ENCODE measurements around the gene GMDS.

GMDS gene

GRCh38 chr6:2245103-2245876 lies at the start of gene GMDS:
Gene GMDS, minus strand, starts transcription at chr6:2245605.
- DNase-seq, result peak; percentile 63 to 88 (median 75)

DNA sequence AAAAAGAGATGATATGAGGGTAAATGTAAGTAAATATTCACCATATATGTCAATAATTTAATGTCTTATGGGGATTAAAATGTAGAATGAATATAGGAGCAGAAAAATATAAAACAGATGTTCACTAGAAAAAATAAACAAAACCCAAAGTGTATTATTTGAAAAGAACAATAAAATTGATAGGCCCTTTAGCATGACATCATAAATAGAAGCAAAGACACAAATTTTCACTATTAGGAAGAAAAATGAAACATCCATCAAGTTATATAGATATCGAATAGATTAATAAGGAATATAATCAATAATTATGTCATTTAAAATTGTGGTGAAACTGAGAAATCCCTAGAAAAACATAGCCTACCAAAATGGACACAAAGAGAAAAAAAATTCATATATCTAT lies 40.1 kb upstream of the GMDS start:
- no peak for DNase-seq

- DNase-seq, result no peak
These were observed 30.5 kb upstream of the GMDS start for GRCh38 chr6:2275892-2276242.

- no peak for DNase-seq
These were observed 29.8 kb upstream of the GMDS start for GRCh38 chr6:2274981-2275891.

- no peak for DNase-seq
These were observed 27.3 kb upstream of the GMDS start for GRCh38 chr6:2272696-2273095.

DNA sequence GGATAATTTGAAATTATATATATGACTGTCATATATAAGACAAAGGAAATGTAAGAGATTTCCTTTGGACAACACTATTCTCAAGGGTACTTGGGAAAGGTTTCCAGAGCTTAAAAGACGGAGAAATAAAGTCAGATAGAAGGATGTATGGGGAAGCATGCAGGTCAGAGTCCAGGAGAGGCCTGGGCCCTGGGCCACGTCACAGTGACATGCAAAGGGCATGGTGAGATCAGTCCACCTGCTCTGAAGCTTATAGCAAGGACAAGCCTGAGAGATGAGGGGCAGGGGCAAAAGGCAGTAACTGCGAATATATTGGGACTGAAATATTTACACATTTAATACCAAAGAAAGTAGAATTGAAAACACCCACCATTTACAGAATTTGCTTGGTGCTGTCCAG lies 24.6 kb upstream of the GMDS start:
- DNase-seq, result no peak

DNA sequence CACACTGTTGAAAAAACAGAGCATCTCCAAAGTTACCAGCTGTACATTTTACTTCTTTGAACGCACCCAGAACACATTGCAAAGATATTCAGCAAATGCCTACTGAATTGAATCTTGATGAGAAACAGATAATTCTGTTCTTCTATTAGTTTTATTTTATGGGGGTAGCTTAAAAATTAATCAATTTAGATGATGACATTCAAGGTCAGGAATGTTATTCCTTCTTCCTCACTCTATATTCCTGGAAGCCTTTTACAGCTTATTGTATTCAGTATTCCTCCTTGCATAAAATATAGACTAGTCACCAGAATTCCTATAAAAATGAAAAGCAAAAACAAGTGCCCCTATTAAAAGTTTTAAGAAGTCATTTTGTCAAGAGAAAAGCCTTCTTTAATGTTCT lies 21.4 kb upstream of the GMDS start:
- DNase-seq, result no peak

DNA sequence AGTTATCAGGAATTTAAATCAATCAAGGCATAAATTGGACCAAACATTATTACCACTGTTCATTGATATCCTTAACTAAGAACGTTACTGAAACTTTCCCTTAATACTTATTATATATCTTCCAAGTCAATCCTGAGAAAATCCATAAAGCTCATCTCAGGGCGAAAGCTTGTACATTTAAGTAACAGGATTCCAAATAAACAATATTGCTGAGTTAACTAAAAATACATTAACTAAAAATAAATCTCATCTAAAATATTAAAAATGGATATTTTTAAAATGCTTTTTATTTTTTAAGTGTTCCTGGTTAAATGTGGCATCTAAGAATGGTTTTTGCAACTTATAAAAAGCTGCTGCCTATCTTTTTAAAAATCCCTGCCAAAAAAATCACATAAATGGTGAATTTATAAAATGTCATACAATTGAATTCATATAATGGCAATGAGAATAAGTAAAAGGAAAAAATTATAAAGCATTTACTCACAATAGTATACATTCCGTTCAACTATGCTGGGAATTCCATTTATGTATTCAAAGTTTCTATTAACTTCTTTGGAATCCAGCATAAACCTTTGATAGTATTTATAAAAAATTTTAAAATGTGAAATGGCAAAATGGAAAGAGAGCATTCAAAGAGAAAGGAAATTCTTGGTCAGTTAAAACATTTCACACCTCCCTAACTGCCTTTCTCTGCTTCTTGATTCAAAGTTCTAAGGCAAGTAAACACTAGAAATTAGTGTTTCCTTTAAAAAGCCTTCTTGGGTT lies 20.8 kb upstream of the GMDS start:
- DNase-seq, result no peak

GRCh38 chr6:2264932-2265331 lies 19.5 kb upstream of the GMDS start:
- no peak for DNase-seq

DNA sequence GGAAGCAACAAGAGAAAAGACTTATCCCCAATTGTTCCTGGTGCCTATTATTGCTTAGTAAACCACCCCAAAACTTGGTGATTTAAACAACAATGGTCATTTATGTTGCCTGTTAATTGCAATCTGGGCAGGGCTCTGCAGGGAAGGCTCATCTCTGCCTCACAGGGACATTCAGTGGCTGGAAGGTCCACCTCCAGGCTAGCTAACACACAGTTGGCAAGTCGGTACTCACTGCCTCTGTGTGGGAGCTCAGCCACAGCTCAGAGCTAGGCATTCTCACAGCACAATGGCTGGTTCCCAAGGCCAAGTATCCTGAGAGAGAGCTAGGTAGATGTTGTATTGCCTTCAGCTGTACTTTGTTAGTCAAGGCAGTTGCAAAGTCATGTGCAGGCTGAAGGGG lies 18.5 kb upstream of the GMDS start:
- no peak for DNase-seq

- no peak for DNase-seq
These were observed 14.2 kb upstream of the GMDS start for GRCh38 chr6:2259574-2259973.

- no peak for DNase-seq
These were observed 13.6 kb upstream of the GMDS start for GRCh38 chr6:2259002-2259494.

GRCh38 chr6:2258112-2258511 lies 12.7 kb upstream of the GMDS start:
- DNase-seq, result no peak

DNA sequence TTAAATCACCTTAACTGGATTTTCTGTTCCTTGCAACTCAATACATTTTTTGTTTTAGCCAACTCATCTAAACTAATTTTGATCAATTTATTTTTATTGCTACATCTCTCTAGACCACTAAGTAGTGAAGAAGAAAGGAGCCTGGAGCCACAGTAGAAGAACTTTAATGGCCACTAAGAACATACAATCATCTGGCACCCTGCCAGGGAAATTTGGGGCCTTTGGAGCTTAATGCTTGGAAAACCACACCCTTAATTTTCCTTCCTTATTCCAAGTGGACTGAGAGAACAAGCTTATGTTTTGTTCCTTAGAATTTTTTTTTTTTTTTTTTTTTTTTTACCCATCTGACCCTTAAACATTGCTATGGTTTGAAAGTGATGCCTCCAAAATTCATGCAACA lies 12.0 kb upstream of the GMDS start:
- DNase-seq, result no peak

DNA sequence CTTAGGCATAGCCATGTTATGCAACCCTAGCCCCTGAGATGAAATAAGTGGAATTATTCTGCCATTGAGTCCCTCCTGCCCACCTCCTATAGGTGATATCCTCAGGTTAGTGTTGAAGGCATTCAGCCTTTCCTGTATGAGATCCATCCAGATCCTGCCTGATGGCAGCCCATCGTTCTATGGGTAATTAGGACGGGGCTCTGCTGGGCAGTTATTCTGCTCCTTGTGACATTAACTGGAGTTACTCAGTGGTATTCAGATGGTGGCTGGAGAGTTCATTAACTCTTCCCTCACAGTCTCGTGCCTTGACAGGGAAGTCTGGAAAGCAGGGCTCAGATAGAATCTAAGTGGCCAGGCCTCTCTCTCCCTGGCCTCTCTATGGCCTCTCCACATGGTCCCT lies 9.3 kb upstream of the GMDS start:
- DNase-seq, result no peak

DNA sequence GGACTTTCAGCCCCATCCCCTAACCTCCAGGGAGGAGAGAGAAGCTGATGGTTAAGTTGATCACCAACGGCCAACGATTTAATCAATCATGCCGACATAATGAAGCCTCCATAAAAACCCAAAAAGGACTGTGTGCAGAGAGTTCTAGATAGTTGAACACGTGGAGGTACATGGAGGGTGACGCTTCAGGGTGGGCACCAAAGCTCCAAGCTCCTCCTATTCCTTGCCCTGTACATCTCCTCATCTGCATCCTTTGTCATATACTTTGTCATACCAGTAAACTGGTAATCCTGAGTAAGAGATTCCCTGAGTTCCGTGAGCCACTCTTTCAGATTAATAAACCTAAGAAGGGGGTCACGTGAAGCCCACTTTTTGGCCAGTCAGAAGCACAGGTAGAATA lies 3.7 kb upstream of the GMDS start:
- DNase-seq, result no peak

GRCh38 chr6:2247664-2248063 lies 2.3 kb upstream of the GMDS start:
- no peak for DNase-seq

DNA sequence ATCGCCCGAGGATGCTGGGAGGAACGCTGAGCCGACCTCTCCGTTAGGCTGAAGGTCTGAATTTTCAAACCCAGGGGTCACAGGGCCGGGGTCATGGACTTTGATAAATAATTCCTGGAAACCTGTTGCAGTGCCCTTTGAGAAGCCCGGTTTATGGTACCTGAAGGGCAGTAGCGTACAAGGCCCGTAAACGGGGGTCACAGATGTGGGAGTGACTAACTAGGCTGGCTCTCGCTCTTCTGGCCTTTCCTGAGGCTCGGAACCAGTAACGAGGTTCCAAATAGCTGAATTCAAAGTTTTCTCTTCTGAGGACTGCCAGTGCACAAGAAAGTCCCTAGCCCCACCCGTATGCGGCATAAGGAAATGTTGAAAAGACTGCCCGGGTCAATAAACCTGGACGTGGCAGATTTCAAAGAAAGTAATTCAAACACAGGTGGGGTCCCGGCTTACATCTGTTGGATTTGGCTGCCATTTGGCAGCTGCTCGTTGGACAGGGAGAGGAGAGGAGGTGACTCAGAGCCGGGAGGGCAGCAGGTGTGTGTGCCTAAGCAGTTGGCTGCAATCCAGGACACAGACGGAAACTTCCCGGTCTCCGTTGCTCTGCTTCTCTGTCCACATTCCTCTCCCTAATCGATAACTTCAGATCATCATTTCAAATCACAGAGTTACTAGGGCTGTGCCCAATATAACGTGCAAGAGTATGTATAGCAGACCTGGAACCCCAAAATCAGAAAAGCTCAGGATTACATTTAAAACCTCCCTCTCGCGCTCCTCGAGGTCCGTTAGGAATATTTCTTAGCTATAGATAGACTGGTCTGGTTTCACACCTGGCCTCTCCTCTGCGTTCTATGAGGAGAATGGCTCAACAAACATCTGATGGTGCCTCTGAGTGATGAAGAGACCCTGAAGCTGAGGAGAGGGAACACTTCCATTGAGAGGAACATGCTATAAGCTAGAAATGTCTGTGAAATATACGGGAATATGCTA lies 765 bp upstream of the GMDS start:
- DNase-seq, result peak; percentile 19 to 60 (median 34)

GRCh38 chr6:2244261-2245102 lies 923 bp downstream of the GMDS start:
- peak in 1 of 6 experiments; percentile 59 for DNase-seq

- no peak for DNase-seq
These were observed 3.1 kb downstream of the GMDS start for GRCh38 chr6:2242311-2242710.

DNA sequence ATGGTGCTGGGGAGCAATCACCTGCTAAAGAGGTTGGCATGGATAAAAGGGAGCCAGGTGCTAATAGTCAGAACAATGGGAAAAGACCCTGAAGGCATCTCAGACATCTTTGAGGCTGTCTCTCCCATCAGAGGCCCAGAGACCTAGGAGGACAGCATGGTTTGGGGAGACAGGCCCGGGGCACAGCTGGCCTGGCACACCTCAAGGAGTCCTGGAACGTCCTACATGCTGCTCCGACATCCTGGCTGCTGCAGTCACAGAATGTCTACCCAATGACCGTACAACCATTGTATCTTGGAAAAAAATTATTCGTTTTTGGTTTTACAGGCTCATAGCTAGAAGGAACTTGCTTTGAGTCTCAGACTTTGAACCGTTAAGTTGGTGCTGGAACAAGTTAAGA lies 4.4 kb downstream of the GMDS start:
- DNase-seq, result no peak
